HFFc6 (cell line): ENCODE data around the gene PIF1. TPM values are rescaled to one million over a fixed set of nuclear protein-coding genes. Genes with fewer than 3 reads are reported as not detected.

ENCODE experiments used
- DNase-seq: peaks from one replicate; pipeline ENCODE4 v3.0.0-alpha.2; 2018
- H3K27ac Mint-ChIP-seq: 2 replicates; pipeline ENCODE4 v1.8.0; 2020; ENCODE audit warnings: mild to moderate bottlenecking, mixed read lengths
- H3K27me3 Mint-ChIP-seq: 2 replicates; pipeline ENCODE4 v1.8.0; 2021; ENCODE audit warnings: mild to moderate bottlenecking, moderate library complexity, mixed read lengths; ENCODE audit not compliant: insufficient read depth
- H3K36me3 Mint-ChIP-seq: 2 replicates; pipeline ENCODE4 v1.8.0; 2021; ENCODE audit warnings: low read depth, mixed read lengths
- H3K4me1 Mint-ChIP-seq: 2 replicates; pipeline ENCODE4 v1.8.0; 2020; ENCODE audit warnings: low read depth, mixed read lengths
- H3K4me3 Mint-ChIP-seq: 2 replicates; pipeline ENCODE4 v1.8.0; 2020; ENCODE audit warnings: mild to moderate bottlenecking, moderate library complexity, mixed read lengths
- H3K9me3 Mint-ChIP-seq: 2 replicates; pipeline ENCODE4 v1.8.0; 2020; ENCODE audit warnings: mild to moderate bottlenecking, mixed read lengths
- CTCF ChIP-seq: fragments of 200-600 bp; sonication (generic); IDR thresholded peaks from 2 replicates; pipeline ENCODE4 v1.5.0; 2021; ENCODE audit warnings: antibody characterized with exemption, mild to moderate bottlenecking
- total RNA-seq, 6 experiments: library from RNA; stranded (reverse); fragmentation: NEBNext Ultra II Directional; extraction: Animal tissue kit (Norgen Biotek cat#: 25700); gene quantifications; 2 replicates in 1 of 6; 3 replicates in 5 of 6; pipeline ENCODE4 v1.2.3, GENCODE V29; 2021

The PIF1 gene
- total RNA-seq, 6 experiments from 2014 or later: 4.0 to 10.7 (median 8.4) TPM

GRCh38 chr15:64807751-64808222, 17.7 kb downstream of the PIF1 start:
- Mint-ChIP-seq H3K4me1 (peaks cover 9% of the 10 kb centered on the region), H3K36me3 (no peaks in the 10 kb centered on the region), H3K9me3 (no peaks in the 10 kb centered on the region), H3K4me3 (no peak overlapping the region), H3K27ac (no peak overlapping the region), H3K27me3 (peaks cover 13% of the 10 kb centered on the region)
- no peak for TF ChIP-seq CTCF
- DNase-seq: no peak

GRCh38 chr15:64807051-64807749, 18.2 kb downstream of the PIF1 start:
- no peak for TF ChIP-seq CTCF
- Mint-ChIP-seq H3K4me1 (peaks cover 9% of the 10 kb centered on the region), H3K4me3 (no peak overlapping the region), H3K9me3 (no peaks in the 10 kb centered on the region), H3K27me3 (peaks cover 13% of the 10 kb centered on the region), H3K27ac (no peak overlapping the region), H3K36me3 (no peaks in the 10 kb centered on the region)
- no peak for DNase-seq

GRCh38 chr15:64806509-64806908, 18.9 kb downstream of the PIF1 start:
- no peak for TF ChIP-seq CTCF
- H3K4me1 Mint-ChIP-seq: peaks cover 14% of the 10 kb centered on the region

GRCh38 chr15:64804619-64805018, 20.8 kb downstream of the PIF1 start:
- Mint-ChIP-seq H3K36me3 (no peaks in the 10 kb centered on the region), H3K4me1 (peaks cover 5% of the 10 kb centered on the region; the same call in 1 of the 2 replicates), H3K27ac (no peak overlapping the region), H3K9me3 (no peaks in the 10 kb centered on the region), H3K4me3 (no peak overlapping the region), H3K27me3 (peaks cover 13% of the 10 kb centered on the region)
- TF ChIP-seq CTCF: no peak
- DNase-seq: no peak

More at GRCh38 chr15:64806509-64806908, 18.9 kb downstream of the PIF1 start:
- Mint-ChIP-seq H3K27me3 (peaks cover 13% of the 10 kb centered on the region), H3K9me3 (no peaks in the 10 kb centered on the region), H3K4me3 (no peak overlapping the region), H3K27ac (no peak overlapping the region), H3K36me3 (no peaks in the 10 kb centered on the region)
- DNase-seq: no peak

GRCh38 chr15:64803526-64803925, 21.9 kb downstream of the PIF1 start:
- no peak overlapping the region for H3K4me3 Mint-ChIP-seq
- no peak for DNase-seq
- no peak overlapping the region for H3K27ac Mint-ChIP-seq
- no peaks in the 10 kb centered on the region for H3K36me3 Mint-ChIP-seq
- TF ChIP-seq CTCF: no peak
- H3K27me3 Mint-ChIP-seq: peaks cover 11% of the 10 kb centered on the region
- H3K9me3 Mint-ChIP-seq: no peaks in the 10 kb centered on the region
- peaks cover 5% of the 10 kb centered on the region; the same call in 1 of the 2 replicates for H3K4me1 Mint-ChIP-seq
